ENCODE data around the gene PDCL3. TPM values are rescaled to one million over a fixed set of nuclear protein-coding genes. Genes with fewer than 3 reads are reported as not detected.

The PDCL3 gene
- total RNA-seq, result 10.2 and 11.7 TPM in 2 replicates

GRCh38 chr2:100562613-100563406, at the start of gene PDCL3:
TSS of gene PDCL3 (plus strand) at chr2:100562993. CDS start at chr2:100563068, 75 bp downstream.

Other genes starting within 250 kb of the PDCL3 start
- gene LONRF2, start 240.5 kb upstream of the PDCL3 start, total RNA-seq, result 0.28 TPM in 2 replicates
- 8.2 and 8.3 TPM in 2 replicates for gene CHST10, start 145.3 kb upstream of the PDCL3 start, total RNA-seq
- not detected in 2 replicates for gene NMS, start 92.5 kb upstream of the PDCL3 start, total RNA-seq

Measured in smooth muscle cell of bladder (primary cell).